GM18498 (cell line): ENCODE data around the gene PODXL.
A peak's percentile ranks its signal among the peaks of the same experiment; 100 is the strongest.
"Not testable (repeated sequence)": the region's sequence is repeated elsewhere in the genome, so short reads cannot be mapped to it uniquely, and the experiment has no call there.

Source experiments
- ATAC-seq: cut with Tn5 transposase; IDR thresholded peaks from one replicate; pipeline ENCODE4 v1.9.1; 2021; ENCODE audit warnings: mild to moderate bottlenecking, moderate library complexity; ENCODE audit not compliant: unreplicated experiment

PODXL gene

DNA sequence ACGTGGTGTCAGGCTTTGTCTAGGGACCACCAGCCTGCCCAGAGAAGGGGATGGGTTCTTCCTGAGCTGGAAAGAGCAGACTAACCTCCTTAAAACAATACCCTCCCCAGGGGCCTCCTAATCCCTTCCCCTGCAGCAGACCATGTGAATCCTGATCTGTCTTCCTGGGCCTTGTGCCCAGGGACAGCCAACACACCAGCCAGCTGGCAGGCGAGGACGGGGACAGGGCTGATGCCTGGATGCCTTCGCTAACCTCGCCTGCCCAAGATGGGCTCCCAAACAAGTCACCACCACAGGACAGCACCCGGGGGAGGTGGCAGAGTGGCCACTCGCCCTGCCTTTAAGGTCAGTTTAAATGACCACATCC lies 17.6 kb downstream of the PODXL start:
- ATAC-seq = no peak

DNA sequence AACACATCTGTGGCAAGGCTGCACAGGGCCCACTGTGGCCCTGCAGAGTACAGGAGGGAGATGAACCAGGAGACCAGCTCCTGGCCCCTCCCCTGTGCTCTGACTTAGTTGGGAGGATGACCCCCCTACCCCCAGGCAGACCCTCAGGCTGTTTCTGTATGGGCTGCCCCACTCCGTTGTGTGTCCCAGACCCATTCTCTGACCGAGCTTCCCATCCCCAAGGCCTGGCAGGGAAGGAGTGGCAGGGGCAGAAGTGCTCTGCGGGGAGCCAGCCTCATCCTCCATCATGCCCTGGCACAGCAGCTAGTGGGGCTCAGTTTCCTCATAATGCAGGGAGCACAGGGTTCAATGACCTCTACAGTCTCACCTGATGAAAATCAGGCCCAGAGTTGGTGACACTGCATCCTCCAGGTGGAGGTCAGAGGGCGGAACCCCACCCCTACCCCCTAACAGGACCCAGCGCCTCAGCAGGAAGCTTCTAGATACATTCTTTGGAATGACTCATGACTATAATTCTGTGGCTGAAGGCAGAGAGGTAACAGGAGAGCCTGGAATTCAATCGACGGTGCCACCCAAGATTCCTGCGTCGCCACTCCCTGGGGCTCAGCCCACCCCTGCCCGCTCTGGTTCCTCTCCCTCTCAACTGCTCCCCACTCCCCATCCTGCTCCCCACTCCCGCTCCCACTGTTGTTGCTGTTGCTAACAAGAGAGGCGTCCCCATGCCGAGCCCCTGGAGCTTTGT lies 18.2 kb downstream of the PODXL start:
- ATAC-seq = no peak

DNA sequence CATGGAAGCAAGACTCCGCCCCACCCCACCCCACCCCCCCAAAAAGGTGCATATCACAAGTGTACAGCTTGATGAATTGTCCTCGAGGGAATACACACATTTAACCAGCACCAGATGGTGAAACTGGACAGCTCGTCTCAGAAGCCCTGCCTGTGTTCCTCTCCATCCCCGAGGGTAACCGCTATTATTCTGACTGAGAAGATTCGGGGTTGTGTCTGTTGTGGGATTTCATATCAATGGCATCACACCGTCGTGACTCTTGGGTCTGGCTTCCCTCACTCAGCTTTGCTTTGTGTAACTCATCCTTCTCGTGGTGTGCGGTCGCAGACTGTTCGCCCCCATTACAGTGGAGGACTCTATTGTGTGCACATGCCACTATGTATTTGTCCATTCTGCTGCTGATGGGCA lies 18.9 kb downstream of the PODXL start:
- ATAC-seq = no peak

DNA sequence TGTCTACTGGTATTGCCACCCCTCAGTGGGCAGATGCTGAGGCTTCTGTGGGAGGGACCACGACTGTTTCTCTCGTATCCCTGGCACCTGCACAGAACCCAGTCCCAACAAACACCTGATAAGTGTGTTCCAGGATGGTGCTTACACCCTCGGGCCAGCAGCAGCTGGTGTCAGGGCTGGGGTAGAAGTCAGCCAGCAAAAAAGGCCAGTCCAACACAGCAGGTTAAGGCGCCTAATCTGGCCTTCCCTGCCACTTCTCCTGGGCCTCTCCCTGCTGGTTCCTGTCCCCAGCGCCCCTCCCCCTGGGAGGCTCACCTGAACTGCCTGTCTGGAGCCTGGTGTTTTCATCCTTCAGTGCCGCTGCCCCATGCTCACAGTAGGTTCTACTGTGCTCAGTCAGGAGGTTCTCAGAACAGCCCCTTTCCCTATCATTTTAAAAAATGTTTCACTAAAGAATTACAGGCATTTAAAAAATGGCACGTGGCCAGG lies 20.0 kb downstream of the PODXL start:
- ATAC-seq = no peak

DNA sequence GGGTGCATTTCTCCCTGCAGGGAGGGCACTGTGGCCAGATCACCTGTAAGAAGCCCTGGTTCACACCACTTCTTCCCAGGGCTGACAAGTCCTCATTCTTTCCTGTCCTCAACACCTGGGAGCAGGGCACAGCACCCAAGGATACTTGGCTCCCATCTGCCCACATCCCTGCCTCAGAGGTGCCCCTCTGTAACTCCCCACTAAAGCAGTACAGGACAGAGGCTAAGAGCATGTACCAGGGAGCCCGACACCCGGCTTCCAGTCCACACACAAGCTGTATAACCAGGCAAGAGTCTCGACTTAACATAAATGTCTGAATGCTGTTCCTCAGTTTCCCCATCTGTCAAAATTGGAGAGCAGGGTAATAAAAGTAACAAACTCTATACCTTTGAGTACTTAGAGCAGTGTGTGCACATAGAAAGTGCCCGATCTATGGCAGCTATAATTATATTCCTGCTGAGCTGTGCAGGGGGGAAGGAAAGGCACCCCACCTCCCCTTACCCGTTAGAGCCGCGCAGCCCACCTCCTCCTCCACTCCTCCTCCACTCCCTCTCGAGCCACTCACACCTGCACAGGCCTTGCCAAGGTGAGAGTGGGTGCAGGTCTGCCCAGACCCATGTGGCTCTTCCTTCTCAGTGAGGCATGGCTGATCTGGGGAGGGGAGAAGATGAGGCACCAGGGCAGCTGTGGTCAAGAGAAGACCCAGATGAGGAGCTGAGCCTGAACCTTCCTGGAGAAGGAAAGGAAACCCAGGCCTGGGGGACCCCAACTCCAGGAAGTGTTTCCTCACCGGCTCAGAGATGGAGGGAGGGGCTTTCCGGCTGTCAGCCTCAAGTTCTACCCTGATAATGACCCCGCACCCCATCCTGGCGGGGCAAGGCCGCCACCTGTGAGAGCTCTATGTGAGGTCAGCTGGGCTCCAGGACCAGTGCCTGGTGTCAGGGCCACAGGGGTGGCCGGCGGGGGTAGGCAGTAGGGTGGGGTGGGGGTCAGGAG lies 22.6 kb downstream of the PODXL start:
- ATAC-seq = no peak

DNA sequence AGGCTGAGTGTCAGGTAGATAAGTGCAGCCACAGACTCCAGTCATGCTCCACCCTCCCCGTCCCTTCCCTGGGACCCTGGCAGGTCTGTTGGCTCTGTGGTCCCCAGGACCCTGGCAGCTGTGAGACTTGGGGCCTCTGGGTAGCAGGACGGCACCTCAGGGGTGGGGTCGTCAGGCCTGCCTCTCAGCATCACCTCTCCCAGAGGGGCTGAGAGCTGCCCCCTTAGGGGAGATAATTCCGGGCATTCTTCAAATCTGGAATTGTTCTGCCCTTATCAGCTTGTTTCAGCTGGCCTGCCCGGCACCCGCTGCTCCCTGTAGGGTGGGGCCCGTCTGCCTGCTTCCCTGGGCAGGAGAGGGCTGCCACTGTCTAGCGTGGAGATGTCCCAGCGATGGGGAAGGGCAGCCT lies 23.3 kb downstream of the PODXL start:
- no peak for ATAC-seq

DNA sequence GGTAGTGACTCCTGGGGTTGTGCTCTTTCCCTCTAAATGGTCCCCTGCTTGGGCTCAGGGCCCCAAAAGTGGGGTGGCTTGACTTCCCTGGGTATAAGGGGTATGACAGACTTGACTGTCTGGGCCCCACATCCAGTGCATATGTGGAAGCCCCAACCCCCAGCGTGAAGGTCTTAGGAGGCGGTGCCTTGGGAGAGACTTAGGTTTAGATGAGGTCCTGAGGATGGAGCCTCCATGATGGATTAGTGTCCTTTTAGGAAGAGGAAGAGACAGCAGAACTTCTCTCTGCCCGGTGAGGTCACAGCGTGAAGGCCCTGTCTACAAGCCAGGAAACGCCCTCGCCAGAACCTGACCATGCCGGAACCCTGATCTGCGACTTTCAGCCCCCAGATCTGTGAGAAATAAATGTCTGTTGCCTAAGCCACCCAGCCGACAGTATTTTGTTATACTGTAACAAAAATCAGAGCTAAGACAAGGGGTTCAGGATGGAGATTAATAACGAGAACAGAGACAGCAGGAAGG lies 23.8 kb downstream of the PODXL start:
- no peak for ATAC-seq

DNA sequence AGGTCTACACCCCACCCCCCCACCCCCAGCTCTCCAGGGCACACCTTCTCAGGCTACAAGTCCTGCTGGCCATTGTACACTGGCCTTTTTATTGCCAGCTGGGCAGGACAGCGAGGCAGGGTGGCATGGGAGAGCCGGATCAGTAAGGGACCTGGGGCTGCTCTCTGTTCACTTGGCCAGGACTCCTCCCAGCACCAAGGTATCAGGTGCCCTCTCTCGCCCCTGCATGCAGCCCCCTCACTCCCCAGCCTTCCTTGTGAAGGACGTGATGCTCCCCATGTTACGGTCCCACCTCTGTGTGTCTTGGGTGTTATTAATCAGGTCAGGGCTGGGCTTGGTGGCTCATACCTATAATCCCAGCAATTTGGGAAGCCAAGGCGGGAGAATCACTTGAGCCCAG lies 26.3 kb downstream of the PODXL start:
- ATAC-seq = no peak

DNA sequence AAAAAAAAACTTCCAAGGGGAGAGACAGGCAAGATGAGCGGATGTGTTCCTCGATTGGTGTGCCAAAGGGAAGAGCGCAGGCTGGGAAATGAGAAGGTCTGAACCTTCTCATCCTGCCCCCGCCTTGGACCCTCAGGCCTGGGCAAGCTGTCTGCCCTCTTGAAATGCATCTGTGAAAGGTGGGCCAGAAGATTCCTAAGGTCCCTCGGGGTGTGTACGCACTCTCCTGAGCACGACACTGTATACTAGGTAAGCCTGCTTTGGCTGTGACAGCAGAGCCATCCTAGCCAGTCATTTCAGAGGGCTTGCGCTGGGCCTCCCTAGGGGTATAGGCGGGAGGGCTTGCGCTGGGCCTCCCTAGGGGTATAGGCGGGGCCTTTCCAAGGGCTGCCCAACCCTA lies 26.8 kb downstream of the PODXL start:
- ATAC-seq = no peak

DNA sequence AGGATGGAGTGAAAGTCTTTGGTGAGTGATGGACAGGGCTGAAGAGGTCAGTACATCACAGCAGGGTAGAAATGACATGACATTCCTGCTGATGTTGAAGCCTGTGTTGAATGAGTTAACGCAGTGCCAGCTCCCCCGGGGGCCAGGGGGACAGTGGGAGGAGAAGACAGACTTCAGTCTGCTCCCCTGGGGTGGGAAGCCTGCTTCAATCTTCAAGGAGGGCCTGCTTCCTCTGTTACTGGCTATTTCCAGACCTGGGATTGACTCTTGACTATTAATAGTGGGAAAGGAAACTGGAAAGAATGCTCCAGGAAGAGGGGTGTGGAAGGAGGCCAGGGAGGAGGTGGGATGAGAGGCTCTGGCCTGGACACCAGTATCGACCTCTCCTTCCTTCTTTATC lies 27.2 kb downstream of the PODXL start:
- ATAC-seq = no peak

DNA sequence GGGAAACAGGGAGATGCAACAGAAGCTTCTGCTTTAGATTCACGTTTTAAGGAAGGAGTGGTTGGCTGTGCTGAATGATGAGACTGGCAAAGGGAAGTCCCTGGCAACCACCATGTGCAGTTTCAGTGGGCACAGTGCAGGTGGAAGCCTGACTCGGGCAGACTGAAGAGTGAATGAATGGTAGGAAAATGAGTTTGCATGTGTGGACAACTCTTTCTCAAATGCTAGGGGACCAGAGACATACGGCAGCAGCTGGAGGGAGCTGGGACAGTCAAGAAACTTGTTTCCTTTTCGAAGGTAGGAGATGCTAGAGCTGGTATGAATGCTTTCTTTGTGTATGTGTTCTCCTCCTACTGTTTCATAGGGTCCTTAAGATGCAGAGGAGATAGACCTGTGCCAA lies 29.0 kb downstream of the PODXL start:
- ATAC-seq = no peak

DNA sequence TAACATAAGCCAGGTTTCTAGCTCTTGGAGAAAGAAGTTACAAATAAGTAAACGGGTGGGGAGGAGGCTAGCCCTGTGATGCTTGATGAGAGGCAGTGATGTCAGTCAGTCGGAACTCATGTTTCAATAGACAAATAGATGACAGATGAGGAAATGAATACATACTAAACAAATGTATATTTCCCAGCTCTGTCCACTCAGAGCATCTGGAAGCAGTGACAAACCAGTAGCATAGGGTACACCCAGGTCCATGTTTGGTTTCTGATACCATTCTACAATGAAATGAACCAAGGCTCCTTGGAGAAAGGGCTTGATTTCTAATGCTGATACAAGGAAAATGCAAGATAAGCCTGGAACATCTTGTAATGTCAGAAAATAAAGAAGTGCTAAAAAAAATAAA lies 30.6 kb downstream of the PODXL start:
- no peak for ATAC-seq

DNA sequence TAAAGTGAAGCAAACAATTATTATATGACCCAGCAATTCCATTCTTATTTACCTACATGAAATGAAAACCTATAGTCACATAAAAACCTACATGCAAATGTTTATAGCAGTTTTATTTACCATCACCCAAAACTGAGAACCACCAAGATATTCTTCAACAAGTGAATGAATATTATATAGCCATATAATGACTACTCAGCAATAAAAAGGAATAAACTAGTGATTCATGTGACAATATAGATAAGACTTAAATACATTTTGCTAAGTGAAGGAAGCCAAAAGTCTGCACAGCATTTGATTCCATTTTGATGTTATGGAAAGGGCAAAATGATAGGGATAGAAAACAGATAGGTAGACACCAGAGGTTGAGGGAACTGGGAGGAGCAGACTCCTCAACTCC lies 31.7 kb downstream of the PODXL start:
- ATAC-seq = no peak

DNA sequence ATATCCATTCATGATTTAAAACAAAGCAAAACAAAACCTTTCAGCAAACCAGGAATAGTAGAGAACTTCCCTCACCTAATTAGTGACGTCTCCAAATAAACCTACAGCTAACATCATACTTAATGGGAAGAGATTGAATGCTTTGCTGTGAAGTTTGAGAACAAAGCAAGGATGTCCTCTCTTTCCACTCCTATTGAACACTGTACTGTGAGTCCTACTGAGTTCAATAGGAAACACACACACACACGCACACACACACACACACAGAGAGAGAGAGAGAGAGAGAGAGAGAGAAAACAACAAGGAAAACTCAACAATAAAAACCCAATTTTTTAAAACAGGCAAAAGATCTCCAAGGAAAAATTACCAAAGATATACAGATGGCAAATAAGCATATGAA lies 32.3 kb downstream of the PODXL start:
- no peak for ATAC-seq

DNA sequence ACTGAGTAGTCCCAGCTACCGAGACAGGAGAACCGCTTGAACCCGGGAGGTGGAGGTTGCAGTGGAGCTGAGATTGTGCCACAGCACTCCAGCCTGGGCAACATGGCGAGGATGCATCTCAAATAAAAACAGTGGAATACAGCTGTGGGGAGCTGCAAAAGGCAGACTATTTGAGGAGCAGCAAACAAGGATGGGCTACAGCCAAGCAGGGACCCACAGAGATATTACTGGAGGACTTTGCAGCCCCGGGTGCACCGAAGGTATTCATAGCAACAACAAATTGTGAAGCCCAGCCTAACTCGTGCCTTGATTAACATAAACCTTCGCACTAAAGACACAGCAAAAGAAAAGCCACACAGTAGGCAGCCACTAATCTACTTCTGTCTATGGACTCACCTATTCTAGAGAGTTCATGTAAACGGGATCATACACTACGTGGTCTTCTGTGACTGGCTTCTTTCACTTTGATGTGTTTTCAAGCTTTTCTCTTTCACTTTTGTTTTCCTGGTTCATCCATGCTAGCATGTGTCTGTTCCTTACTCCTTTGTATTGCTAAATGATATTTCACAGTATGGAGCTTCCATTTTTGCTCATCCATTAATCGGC lies 34.0 kb downstream of the PODXL start:
- no peak for ATAC-seq

DNA sequence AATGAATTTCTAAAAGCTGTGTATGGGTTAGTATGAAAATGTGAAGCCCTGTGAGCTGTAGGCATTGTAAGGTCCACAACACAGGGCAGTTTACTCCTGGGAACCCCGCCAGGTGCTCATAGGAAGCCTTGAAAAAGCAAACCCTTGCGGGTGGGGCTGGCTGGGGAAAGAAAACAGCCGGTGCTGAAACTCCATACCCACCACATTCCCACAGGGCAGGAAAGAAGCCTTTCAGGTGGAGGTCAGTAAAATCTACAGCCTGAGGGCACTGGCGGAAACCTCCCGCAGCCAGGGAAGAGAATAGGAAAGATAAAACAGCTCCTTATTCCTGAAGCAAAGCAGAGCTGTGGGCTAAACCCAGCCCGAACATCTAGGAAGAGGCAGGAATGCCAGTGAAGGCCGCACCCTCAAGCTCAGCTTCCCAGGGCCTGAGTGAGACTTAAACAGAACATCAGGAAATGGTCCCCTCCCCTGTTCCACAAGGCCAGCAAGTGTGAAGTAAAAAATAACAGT lies 34.7 kb downstream of the PODXL start:
- ATAC-seq = no peak

DNA sequence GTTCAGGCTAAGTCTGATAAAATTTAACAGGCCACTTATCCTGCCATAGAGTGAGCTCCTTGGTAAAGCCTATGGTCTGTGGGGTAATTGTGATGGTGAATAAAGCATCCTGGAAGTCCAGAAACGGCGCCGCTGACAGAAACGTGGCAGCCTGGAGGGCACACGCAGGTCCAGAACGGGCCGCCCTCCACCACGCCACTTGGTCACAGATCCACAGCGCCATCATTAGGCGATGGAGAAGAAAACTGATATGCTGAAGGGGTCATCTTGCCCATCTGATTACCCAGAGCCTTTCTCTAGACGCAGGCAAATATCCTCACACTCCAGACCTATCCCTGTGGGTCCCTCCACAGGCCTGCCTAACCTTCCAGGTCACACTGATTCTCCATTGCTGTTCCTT lies 37.8 kb downstream of the PODXL start:
- no peak for ATAC-seq

DNA sequence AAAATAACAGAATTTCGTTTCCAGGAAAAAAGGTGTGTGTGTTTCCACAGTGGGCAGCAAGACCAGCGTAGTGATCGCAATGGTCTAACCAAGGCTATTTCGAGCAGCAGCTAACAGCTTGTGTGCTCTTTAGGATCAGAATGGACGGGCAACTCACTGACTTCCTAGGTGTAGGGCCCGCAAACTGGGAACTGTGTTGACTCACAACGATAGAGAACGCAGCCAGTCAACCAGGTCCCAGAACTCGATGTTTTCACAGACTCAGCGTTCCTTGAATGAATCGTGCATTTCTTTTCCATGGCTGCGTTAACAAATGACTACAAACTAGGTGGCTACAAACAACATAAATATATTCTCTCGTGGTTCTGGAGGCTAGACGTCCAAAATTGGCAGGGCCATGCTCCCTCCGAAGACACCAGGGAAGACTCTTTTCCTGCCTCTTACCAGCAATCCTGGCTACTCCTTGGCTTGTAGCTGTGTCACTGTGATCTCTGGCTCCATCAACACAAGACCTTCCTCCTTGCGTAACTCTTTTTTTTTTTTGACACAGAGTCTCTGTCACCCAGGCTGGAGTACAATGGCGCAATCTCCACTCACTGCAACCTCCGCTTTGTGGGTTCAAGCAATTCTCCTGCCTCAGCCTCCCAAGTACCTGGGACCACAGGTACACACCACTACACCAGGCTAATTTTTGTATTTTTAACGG lies 39.1 kb downstream of the PODXL start:
- no peak for ATAC-seq

DNA sequence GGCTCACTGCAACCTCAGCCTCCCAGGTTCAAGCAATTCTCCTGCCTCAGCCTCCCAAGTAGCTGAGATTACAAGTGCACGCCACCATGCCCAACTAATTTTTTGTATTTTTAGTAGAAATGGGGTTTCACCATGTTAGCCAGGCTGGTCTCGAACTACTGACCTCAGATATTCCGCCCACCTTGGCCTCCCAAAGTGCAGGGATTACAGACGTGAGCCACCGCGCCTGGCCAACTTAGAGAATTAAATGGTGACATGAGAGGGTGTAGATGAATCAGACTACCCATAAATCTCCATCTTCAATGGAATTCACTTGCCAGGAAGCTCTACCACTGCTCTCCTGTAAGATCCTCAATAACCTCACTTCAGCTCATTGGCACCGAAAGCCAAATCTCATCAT lies 41.0 kb downstream of the PODXL start:
- ATAC-seq = not testable (repeated sequence)

DNA sequence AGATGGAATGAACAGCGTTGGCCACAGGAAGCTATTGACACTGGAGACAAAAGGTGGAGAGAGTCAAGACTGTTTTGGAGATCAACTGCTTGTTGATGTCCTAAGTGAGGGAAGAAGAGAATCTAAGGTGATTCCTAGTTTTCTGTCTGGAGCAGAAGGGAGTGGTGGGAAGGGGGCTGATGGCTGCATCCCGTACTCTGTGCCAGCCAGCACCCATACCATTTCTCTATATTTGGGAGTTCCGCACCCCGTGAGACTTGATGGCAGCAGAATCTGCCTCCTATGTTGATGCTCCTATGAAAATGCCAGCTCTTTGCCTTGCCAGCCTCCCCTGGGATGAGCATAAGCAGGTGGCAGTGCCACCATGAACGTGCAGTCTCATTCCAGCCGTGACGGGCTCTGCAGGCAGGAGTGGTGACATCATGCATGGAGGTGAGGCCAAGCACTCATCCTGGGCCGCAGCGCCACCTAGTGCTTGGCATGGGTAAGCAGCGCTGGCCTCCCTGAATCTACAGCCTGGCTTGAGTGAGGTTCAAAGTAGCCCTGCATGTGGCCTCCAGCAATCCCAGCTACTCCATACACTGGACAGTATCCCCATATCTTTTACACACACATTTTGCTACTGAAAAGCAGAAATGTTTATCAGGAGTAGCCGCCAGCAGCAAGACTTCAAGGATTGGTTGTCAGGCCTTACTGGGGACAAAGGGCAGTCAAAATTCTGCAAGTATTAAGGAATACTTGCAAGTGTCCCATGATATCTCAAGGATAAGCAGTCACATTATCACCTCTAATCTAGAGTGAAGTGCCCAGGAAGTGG lies 43.0 kb downstream of the PODXL start:
- ATAC-seq = peak; percentile 96
